GM03348 (cell line): Measurements from ENCODE around the gene GBGT1.
A peak's percentile ranks its signal among the peaks of the same experiment; 100 is the strongest.

Experiments
- DNase-seq: peaks from one replicate; pipeline ENCODE4 v3.0.0; 2012; ENCODE audit warnings: low spot score

GBGT1 gene

DNA sequence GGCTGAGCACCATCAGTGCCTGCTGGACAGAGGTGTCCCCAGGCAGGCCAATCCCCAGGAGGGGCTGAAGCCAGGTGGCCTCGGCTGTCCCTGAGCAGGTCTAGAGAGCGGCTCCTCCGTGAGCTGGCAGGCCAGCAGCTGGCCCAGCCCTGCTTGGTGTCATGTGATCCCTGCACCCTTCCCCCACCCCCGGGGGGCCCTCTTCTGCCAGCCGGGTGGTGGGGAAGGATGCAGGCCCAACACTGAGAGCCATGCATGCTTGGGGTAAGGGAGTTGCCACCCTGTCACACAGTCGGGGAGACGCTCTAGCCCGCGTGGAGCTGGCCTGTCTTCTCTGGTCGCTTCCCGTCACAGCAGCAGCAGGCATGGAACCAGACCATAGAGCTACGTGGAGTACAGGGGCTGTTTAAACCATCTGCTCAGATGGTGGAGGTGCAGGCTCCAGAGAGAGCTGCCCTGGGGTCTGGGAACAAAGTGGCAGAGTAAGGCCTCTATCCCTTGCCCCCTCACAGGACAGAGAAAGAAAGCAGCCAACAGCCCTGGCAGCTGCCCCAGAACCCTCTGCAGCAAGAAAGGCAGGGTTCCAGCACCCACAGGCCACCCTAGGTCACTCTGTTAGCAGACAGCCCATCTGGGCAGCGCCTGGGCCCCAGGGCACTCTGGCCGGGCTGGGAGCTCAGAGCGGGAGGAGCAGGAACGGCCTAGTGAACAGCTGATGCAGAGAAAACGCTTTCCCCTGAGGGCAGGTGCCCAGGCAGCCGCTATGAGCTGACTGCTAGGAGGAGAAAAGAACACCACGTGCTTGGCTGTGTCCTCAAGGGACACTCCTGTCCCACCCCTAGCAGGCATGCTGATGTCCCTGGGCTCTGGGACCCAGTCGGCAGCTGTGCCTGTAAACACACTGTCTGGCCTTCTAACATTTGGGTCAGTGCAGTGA, 49.5 kb downstream of the GBGT1 start:
- peak; percentile 56 for DNase-seq

GRCh38 chr9:133113163-133113948, 50.4 kb downstream of the GBGT1 start:
- peak; percentile 69 for DNase-seq

GRCh38 chr9:133112663-133113026, 51.1 kb downstream of the GBGT1 start:
- DNase-seq = no peak

GRCh38 chr9:133111808-133112662, 51.7 kb downstream of the GBGT1 start:
- no peak for DNase-seq

DNA sequence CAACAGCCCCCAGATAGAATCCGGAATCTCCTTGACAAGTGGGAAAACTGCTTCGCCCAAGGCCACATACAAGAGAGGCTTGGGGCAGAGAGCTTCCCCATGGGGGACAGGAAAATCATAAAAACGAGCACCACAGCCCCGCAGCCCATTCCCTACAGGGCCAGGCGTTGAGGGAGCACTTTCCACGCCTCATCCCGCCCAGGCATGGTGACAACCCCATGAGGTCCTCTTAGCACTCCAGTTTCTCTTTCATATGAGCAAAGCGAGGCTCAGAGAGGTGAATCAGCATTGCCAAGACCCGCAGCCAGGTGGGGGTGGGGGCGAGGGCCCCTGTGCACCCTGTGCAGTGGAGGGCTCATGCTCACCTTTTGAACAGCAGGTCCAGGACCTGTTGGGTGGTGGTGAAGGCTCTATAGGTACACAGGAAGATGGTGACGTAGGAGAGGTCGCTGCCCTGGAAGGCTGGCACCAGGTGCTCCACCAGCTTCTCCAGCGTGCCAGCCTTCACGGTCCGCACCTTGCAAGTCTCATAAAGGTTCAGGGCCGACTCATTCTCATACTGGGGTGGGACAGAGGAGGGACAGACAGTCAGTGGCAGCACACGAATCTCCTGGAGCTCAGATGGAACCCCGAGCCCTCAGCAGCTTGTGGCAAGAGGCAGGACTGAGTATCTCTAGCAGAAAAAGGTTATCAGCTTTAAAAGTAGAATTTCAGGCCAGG, 53.6 kb downstream of the GBGT1 start:
- no peak for DNase-seq

DNA sequence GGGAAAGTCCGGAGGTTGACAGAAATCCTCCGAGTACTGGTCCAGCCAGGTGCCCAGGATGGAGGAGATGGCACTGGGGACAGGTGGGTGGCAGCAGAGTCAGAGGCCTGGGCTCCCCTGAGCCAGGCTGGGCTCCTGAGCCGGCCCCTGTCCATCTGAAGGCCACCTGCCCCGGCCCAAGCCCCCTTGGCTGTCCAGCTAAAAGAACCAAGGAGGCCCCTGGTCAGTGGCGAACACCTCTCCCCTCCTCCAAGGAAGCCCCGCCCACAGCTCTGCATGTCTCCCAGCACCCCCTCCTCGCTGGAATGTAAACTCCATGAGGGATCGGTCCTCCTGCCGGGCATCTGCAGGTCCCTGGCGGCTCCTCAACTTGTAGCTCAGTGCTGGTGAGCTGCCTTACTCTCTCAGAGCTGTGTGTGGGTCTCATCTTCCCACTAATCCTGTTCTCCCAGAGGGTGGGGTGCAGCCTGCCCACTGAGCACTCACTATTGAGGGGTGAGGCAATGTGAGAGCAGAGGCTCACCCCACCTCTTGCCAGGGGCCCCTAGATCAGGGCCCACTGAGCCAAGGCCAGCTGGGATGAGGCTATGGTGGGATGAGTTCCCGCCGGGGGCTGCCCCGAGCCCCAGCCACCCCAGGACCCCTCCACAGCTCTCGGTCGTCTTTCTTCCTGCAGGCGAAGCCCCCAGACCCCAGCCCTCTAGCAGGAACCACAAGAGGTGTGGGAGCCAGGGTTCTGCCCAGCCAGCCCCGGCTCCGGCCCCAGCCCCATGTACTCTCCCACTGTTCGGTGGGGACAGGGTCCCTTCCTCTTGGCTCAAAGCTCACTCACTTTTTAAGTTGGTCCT, 54.7 kb downstream of the GBGT1 start:
- no peak for DNase-seq

DNA sequence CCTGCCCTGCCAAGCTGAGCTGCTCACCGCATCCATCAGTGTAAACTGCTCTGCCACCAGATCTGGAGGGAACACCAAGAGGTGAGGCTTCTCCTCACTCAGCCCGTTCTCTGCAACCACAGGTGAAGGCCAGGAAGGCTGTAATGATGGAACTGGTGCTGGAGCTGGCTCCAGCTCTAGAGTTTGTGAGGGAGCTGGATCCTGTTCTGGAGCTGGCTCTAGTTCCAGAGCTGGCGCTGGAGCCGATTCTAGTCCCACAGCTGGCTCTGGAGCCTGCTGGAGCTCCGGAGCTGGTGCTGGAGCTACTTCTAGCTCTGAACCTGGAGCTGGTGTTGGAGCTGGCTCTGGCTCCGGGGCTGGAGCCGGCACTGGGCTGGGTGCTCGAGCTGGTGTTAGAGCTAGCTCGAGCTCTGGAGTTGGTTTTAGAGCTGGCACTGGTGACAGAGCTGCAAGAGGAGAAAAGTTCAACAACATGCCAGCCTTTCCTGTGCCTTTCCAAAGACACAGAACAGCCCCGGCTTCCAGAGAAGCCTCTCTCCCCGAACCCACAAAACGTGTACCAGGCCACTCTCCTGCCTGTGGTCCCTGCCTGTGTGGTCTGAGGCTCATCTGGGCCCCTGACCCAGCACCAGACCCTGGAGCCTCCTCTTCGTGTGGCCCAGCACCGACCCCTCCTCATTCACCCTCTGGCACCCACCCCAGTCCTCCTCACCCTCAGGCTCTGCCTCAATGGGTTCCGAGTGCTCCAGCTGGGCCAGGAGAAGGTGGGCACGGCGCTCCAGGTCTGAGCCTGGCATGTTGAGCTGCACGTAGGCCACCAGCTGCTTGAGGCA, 55.5 kb downstream of the GBGT1 start:
- DNase-seq = no peak

- no peak for DNase-seq
Measured at GRCh38 chr9:133107245-133107722, 56.4 kb downstream of the GBGT1 start.

DNA sequence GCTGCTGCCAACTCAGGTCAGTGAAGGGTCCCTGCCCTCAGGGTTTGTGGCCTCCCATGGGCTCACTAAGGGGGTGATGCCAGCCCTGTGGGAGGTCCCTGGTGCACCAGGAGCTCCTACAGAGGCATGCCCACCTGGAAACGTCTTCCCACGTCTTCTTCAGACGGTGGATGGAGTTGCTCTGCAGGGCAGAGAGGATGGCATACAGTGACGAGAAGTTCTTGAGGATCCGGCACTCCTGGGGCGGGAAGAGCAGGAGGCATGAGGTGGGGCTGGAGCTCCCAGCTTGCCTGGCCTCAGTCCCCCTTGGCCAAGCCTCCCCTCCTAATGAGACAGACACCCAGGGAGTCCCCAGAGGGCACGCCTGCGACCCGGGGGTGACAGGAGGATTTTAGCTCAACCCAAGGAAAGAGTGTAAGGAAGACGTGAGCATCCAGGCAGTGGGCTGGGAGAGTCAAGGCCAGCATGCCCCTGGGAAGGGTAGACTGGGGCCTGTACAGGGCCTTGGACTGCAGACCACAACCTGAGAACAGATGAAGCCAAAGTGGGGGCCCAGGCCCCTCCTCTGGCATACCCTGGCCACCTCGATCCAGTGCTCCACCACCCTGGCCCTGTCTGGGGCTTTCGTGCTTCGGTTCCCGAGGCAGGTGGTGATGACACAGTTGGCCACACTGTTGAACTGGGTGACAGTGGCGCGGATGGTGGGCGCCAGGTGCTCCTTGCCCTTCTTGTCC, 57.0 kb downstream of the GBGT1 start:
- DNase-seq = no peak

DNA sequence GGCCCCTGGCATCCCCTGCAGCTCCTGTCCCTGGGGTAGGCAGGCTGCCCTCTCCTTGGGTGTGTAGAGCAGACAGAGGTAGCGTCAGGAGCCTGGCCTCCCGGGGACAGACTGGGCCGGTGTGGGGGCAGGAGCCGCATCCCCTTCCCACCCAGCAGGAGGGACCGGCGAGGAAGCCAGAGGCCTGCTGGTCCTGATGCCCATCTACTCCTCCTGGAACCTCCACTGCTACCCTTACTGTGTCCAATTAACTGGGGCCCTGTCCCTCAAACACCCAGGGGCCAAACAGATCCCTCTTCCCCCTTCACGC, 58.3 kb downstream of the GBGT1 start:
- DNase-seq = no peak

DNA sequence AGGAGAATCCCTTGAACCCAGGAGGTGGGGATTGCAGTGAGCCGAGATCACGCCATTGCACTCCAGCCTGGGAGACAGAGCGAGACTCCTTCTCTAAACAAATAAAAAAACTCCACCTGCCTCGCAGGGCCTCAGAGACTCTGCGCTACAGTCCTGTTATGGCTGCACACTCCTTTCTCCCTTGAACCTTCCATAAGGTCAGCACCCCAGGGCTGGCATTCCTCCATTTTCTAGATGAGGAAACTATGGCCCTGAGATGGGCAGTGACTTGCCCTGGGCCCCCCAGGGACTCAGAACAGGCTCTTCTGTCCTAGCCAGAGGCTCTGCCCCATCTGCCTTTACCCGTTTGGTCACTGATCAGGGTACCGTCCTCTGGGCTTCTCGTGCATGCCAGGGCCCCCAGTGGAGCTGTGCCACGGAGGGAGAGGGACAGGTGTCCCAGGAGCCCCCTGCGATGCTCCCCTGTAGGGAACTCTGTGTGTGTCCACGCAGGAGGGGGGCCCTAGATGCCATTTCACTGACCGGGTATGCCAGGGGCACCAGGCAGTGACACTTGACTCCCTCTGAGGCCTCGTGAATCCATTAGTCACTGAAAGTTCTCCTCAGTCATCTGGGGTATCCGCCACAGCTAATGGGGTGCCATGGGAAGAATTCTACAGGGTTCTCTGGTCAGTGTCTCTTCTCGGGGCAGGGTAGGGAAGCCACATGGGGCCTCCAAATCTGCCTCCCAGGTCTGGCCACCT, 58.8 kb downstream of the GBGT1 start:
- no peak for DNase-seq

- DNase-seq = no peak
Measured at GRCh38 chr9:133103987-133104505, 59.7 kb downstream of the GBGT1 start.

DNA sequence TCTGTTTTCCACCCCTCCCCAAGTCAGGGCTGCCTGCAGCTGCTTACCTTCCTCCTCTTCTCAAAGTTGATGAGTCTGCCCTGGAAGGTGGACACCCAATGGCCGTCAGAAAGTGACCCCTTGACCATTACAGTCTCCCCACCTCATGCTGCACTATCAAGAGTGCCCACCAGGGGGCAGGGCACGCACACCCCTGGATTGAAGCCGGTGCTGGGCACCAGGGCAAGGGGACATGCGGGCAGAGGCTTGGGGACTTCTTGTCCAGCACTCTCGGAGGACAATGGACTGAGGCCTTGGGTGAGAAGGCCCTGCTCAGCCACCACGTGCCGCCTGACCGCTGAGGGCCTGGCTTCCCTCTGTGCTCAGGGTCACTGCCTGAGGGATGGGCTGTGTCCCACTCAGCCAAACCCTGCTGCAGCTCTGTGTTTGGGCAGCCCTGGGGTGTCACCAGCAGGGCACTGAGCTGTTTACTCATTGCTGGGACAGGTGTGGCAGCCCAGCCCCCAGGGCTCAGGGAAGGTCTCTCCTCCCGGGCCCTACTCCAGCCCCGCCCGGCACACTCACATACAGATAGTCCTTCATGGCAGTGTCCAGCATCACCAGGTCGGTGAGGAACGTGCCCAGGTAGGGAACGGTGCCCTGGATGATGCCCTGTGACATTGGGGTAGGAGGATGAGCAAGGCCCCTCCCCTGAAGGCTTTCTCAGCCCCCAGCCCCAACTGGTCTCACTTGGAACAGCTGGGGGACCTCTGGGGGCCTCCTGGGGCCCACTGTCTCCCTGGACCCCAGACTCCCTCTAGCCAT, 60.3 kb downstream of the GBGT1 start:
- DNase-seq = peak; percentile 87
